HK-2 (cell line): ENCODE results near the gene BLVRA.
"Not testable (repeated sequence)": the region's sequence is repeated elsewhere in the genome, so short reads cannot be mapped to it uniquely, and the experiment has no call there.

Experiments
- DNase-seq: peaks from one replicate; pipeline ENCODE4 v3.0.0-alpha.2; 2018; ENCODE audit not compliant: unreplicated experiment

Gene BLVRA

DNA sequence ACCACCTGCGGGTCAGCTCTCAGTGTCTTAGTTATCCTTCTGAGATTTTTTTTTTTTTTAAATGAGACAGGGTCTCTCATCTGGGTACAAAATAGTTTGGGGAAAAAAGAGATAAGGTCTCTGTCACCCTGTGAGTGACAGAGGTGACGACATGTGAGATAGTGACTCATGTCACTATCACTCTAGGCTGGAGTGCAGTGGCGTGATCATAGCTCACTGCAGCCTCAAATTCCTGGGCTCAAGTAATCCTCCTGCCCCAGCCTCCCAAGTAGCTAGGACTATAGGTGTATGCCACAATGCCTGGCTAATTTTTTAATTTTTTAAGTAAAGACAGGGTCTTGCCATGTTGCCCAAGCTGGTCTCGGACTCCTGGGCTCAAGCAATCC, 10.4 kb downstream of the BLVRA start:
- no peak for DNase-seq

DNA sequence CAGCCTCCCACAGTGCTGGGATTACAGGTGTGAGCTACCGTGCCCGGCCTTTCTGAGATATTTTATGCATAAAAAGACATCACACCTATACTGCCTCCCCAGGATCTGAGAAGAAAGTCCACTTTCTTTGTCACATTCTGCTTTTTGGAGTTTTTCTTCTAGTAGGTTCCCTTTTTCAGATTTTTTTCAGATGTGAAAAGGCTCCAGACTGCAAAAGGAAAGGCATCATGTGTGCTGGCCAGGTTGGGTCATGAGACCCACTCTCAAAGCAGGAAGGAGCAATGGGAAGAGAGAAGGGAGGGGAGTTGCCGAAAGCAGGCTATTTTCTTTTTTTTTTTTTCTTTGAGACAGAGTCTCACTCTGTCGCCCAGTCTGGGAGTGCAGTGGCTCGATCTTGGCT, 10.8 kb downstream of the BLVRA start:
- no peak for DNase-seq

DNA sequence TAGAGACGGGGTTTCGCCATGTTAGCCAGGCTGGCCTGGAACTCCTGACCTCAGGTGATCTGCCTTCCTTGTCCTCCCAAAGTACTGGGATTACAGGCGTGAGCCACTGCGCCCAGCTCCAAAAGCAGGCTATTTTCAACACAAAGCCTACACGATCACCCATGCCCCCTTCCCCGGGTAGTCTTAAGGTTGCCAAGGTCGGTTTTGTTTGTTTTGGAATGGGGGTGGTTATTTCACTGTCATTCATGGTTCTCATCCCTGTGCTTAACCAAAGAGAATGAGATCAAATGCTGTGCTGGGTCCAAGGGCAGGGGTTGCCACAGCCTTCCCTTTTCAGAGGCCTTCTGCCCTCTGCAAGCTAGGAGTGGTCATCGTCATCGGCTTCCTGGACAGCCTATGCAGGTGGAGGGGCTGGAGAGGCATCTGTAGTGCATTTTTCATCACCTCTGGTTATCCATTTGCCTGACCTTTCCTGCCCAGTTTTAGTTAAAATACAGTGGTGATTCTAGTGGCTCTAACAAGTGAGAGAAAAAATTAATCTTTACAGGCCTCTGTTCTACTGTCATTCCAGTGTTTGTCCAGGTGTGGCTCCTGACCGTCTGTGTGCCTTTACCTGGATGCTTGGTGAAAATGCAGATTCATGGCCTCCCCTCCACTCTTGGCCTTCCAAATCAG, 11.4 kb downstream of the BLVRA start:
- DNase-seq: no peak

DNA sequence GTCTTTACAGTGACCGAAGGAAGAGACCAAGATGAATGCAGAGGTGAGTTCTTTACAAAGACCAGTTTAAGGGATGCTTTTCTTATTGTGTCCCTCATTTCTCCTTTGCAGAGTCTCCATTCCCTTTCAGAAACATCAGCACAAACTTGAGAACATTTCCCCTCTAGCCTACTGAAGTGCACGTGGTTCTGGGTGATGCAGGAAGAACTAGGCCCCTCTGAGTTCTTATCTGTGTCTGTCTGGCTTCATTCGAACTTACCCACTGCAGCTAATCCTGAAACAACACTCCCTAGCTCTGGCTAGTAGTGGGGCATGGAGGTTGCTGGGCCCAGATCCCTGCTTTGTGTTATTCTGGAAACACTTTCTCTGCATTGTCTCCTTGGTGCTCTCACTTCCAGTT, 12.6 kb downstream of the BLVRA start:
- no peak for DNase-seq

DNA sequence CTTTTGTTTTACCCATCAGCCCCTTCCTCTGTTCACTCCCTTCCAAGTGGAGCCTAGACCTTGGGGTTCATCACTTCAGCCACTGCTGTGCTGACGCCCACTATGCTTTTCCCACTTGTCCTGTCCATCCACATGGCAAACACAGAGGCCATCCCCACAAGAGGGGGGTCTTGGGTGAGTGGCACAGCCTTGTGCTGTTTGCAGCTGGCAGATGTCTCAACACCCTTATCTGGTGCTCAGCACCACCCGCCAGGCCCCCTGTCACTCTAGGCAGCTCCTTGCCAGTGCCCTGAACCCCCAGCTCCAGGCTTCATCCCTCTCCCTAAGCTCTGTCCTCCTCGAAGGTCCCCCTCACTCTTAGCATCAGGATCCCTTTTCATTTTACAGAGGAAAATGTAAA, 13.1 kb downstream of the BLVRA start:
- no peak for DNase-seq

DNA sequence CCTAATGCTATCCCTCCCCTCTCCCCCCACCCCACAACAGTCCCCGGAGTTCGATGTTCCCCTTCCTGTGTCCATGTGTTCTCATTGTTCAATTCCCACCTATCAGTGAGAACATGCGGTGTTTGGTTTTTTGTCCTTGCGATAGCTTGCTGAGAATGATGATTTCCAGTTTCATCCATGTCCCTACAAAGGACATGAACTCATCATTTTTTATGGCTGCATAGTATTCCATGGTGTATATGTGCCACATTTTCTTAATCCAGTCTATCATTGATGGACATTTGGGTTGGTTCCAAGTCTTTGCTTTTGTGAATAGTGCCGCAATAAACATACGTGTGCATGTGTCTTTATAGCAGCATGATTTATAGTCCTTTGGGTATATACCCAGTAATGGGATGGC, 14.8 kb downstream of the BLVRA start:
- DNase-seq: not testable (repeated sequence)

DNA sequence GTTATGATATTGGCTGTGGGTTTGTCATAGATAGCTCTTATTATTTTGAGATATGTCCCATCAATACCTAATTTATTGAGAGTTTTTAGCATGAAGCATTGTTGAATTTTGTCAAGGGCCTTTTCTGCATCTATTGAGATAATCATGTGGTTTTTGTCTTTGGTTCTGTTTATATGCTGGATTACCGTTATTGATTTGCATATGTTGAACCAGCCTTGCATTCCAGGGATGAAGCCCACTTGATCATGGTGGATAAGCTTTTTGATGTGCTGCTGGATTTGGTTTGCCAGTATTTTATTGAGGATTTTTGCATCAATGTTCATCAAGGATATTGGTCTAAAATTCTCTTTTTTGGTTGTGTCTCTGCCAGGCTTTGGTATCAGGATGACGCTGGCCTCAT, 16.8 kb downstream of the BLVRA start:
- not testable (repeated sequence) for DNase-seq

DNA sequence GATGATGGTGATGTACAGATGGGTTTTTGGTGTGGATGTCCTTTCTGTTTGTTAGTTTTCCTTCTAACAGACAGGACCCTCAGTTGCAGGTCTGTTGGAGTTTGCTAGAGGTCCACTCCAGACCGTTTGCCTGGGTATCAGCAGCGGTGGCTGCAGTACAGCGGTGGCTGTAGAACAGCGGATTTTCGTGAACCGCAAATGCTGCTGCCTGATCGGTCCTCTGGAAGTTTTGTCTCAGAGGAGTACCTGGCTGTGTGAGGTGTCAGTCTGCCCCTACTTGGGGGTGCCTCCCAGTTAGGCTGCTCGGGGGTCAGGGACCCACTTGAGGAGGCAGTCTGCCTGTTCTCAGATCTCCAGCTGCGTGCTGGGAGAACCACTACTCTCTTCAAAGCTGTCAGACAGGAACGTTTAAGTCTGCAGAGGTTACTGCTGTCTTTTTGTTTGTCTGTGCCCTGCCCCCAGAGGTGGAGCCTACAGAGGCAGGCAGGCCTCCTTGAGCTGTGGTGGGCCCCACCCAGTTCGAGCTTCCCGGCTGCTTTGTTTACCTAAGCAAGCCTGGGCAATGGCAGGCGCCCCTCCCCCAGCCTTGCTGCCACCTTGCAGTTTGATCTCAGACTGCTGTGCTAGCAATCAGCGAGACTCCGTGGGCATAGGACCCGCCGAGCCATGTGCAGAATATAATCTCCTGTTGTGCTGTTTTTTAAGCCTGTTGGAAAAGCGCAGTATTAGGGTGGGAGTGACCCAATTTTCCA, 20.0 kb downstream of the BLVRA start:
- not testable (repeated sequence) for DNase-seq

DNA sequence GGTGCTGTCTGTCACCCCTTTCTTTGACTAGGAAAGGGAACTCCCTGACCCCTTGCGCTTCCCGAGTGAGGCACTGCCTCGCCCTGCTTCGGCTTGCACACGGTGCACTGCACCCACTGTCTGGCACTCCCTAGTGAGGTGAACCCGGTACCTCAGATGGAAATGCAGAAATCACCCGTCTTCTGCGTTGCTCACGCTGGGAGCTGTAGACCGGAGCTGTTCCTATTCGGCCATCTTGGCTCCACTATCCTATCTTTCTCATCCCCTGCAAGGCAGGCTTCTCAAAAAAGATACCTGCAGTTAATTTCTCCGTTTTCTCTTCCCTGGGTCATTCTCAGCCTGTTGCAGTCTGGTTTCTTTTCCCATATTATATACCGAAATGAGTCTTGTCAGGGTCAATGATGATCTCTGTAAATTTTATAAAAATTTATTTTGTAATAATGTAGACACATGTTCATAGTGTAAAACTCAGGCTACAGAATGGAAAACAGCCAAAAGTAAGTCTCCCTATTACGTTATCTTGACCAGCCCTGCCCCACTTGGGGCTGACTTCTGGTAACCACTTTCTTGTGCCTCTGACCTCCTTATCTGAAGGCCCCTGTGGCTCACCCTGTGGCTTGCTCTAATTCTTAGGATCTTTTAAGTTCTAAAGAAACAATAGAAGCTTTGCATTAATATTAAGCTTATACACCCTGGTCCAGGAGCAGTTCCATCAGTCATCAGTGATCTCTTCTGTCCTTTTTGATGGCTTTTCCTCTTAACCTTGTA, 20.7 kb downstream of the BLVRA start:
- no peak for DNase-seq

DNA sequence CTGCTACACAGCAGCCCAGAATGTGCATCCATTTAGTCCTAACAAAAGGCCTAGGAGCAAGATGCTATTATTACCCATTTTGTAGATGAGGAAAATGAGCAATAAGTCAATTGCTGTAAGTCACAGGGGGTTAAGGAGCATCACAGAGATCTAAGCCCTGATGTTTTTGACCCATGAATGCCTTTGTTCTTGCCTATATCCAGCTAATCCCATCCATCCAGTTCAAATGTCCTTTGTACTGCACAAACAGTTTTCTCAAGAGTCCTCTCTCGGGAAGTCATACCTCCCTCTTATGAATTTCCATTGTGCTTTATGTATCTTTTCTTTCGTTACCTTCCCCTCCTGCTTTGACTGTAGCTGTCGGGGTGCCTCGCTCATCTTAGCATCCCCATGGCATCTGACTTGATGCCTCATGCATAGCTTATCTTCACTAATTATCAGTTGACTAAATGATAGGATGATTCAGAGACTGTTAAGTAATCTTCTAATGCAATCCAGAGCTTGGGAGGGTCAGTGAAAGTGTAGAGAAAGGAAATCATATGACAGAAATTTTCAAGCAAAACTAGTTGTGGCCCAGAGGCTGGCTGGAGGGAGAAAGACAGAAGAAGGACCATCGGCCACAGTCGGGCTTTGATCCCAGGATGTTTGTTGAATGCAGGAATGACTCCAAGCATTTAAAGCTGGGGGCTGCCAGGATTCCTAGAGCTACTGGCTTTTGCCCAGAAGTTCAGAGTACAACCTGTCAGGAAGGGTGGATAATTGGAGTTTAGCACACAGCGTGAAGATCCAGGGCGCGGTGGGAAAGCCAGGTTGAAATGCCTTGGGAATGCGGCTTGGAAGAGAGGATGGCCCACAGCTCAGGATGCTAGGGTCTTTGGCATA, 23.5 kb downstream of the BLVRA start:
- no peak for DNase-seq

DNA sequence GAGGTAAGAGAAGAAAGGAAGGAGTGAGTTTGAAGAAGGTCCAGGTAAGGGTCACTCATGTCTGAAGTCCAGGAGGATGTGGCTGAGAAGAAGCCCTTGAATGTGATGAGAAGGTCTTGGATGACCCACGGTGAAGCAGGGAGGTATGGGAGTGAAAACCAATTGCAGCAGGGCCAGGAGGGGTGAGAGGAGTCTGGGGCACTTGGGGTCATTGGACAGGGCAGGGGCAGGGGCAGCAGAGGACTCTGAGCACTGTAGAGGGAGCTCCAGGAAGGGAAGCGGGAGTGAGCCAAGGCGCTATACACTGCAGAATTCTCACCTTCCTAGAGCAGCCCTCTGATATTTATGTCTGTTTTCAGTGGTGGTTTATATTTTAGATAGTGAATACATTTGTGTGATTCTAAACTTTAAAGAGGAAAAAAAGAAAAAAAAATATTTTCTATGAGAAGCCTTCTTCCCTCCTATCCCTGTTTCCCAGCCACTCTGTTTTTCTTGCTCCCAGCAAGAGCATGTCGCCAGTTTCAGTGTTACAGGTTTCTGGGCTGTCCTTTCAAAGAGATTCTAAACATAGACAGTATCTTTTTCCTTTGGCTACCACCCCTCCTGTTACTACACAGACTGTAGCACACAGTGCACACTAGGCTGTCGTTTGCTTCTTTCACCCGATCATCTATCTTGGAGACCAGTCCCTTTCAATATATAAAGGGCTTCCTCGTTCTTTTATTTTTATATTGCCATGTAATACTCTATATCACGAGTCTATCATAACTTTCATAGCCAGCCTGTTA, 24.5 kb downstream of the BLVRA start:
- no peak for DNase-seq

DNA sequence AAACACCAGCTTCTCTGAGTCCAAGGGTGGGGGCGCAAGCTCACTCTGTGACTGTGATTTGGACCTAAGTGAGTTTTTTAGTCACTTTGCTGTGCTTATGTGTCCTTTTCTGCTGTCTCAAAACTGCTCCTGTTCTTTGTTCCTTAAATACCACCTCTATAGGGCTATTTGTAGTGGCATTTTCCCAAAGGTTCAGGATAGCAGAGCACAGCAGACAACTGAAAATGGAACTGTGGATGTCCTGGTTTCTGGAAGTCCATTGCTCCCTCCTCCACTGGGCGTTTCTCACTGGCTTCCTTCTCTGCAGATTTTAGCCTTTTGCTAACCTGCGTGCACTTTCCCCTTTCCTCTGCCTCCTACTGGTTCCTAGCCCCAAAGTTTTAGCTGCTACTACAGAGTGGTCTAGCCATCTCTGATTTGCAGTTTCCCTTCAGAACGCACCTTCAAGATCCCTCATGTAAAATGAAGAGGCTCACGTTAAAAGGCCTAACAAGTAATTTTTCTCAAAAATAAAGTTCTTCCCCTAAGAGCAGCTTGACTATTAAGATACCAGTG, 25.6 kb downstream of the BLVRA start:
- DNase-seq: no peak

DNA sequence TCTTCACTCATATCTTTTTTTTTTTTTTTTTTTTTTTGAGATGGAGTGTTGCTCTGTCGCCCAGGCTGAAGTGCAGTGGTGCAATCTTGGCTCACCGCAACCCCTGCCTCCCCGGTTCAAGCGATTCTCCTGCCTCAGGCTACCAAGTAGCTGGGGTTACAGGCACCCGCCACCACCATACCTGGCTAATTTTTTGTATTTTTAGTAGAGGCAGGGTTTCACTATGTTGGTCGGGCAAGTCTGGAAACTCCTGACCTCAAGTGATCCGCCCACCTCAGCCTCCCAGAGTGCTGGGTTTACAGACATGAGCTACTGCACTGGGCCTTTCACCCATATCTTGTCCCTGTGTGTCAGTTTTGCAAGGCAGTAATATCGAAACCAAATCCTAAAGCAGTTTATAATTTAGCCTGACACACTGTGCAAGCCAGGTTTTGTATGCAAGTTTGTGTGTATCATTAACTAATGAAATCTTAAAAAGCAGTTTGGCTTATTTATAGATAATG, 26.2 kb downstream of the BLVRA start:
- DNase-seq: not testable (repeated sequence)

DNA sequence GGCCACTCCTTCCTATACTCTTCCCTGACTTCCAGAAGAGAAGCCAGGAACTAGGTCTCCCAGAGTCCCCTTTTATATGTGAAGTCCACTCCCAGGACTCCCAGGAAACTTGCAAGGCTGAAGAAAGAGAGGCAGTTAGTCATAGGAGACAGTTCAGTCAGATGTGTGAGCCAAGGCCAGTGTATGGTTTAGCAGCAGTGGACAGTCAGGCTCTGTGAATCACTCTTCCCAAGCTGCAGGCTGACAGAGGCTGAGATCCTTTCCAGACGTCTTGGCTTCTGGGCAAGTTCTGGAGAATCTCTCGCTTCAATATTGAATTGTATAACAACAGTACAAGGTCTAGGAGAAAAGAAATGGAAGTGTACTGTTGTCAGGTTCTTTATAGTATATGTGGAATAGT, 26.9 kb downstream of the BLVRA start:
- DNase-seq: peak; percentile 46

DNA sequence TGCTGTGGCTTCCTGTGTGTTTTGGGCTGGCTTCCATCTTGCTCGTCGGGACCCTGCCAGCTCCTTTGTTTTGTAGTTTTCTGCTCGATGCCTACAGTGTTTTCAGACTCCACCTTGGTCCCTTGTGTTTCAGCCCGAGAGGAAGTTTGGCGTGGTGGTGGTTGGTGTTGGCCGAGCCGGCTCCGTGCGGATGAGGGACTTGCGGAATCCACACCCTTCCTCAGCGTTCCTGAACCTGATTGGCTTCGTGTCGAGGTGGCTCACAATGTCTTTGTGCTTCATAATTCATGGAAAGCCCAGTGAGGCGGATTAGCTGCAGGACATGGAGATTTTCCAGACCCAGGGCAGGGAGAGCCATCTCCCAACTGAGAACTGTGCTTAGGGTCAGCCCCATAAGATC, 29.3 kb downstream of the BLVRA start:
- DNase-seq: no peak

DNA sequence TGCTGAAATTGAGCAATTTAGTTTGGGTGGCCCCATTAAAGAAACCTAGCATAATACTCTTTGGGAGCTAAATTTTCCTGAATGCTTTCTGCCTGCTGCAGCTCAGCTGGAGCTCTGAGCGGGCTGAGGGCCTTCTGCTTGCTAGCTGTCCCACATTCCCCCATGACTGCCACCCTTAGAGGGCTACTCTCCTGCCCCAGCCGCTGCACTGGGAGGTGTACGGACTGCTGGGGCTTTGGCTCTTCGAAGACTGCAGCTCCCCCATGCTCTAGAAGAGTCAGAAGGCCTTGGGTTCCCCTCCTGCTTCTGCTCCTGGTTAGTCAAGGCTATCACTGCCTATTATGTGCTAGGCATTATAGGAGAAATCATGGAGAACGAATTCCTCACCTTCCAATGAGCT, 31.5 kb downstream of the BLVRA start:
- no peak for DNase-seq

DNA sequence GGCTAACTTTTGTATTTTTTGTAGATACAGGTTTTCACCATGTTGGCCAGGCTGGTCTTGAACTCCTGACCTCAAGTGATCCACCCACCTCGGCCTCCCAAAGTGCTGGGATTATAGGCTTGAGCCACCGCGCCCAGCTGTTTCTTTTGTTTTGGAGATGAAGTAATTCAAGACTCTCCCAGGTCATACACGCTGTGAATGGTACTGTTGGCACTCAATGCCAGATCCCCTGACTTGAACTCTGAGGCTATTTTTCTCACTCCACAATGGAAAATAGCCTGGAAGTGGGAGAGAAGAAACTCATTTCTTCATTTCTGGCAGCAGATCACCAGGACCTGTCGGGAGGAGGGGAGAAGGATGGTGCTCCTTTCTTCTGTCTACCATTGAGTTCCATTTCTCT, 32.4 kb downstream of the BLVRA start:
- DNase-seq: no peak

DNA sequence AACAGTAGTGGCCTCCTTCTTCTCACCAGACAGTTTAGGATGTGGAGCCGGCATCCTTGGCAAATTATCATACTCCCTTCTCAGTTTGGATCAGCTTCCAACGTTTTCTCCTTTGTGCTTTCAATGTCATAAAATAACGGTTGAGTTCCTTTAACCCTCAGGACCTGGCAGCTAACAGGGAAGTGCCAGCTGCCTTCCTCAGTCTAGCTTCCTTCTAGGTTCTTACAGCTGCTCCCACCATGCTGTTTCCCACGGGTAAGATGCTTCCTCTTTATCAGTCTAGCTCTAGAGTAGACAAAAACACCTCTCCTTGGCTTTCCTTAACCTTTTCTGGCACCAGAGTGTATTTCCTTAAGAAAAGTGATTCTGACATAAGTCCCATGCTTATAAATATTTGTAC, 33.2 kb downstream of the BLVRA start:
- DNase-seq: no peak

DNA sequence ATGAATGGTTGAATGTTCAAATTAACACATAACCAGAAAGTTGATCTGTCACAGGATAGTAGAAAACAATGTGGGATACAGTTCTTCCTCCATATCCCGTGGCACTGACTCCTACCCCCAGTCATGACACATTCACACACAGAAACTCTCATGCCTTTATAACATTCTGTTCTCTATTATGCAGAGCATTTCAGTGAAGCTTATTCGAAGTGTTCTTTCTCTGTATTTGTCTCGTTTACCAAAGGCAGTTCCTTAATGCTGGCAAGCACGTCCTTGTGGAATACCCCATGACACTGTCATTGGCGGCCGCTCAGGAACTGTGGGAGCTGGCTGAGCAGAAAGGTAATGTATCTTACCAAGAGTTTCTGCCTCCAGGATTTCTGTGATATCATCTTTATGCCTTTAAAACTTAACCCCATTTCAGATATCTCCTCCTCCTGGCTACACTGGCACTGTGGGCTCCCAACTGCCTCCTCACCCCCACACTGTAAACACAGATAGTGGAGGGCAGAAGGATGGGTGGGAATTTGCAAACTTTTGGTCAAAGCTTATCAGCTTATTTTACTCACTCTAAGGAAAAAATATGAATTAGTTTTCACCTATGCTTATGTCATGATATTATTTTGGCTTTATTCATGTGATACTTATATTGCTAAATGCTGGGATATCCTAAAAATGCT, 34.1 kb downstream of the BLVRA start:
- DNase-seq: no peak

DNA sequence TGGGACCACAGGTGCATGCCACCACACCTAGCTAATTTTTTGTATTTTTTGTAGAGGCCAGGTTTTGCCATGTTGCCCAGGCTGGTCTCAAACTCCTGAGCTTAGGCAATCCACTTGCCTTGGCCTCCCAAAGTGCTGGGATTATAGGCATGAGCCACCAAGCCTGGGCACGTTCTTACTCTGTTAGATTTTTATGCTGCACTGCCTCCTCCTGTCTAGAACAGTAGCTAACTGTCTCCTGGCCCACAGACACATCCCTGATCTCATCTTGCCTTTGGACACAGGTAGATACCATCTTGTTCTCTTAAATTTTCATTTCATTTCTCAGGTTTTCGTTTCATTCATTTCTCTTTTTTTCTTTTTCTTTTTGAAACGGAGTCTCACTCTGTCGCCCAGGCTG, 41.1 kb downstream of the BLVRA start:
- DNase-seq: no peak
